Measurements from ENCODE around the gene TLR5. TPM values are rescaled to one million over a fixed set of nuclear protein-coding genes. Genes with fewer than 3 reads are reported as not detected.

The TLR5 gene
- total RNA-seq, 1 experiment from 2014 or later, result 0.21 TPM

GRCh38 chr1:223133306-223133823 lies 9.7 kb downstream of the TLR5 start:
- Histone ChIP-seq H3K4me1 (ENCODE audit: control insufficient read depth, insufficient read depth, low read length) (peaks cover 9% of the 10 kb centered on the region), H3K9me3 (ENCODE audit: control insufficient read depth, insufficient read depth, low read depth, low read length) (no peaks in the 10 kb centered on the region), H3K36me3 (ENCODE audit: control insufficient read depth, insufficient read depth, low read length) (no peaks in the 10 kb centered on the region; the same call in 1 of the 2 replicates), H3K4me3 (ENCODE audit: low read depth in 2 of 2, low read length in 2 of 2) (peak overlapping the region; percentile 19 to 41), H3K27ac (ENCODE audit: low read length) (no peak overlapping the region), H3K27me3 (ENCODE audit: control insufficient read depth, insufficient read depth, low read length) (peaks cover 22% of the 10 kb centered on the region)
- DNase-seq (ENCODE audit: low read depth, low spot score) (peak; percentile 52), ATAC-seq (peak; percentile 39)
- intact Hi-C loops (cut with micrococcal nuclease; ENCODE audit: unreplicated experiment) (loop anchor here (2.0 kb wide), 1 partner anchor 551 kb away; no protein-coding TSS in a partner anchor), in situ Hi-C loops (cut with HindIII; ENCODE audit: low pct_unique_long_range_greater_than_20kb, low sequenced_read_pairs) (no loop called here)
- no TSS peak for BruUV-seq (replicated peaks)
- POLR2A ChIA-PET, result interaction anchor here (0.6 kb wide), 2 partner anchors 214 to 1320 kb away, joined by 3 to 5 read pairs; no protein-coding TSS in a partner anchor
- TF ChIP-seq, protein P1, sequence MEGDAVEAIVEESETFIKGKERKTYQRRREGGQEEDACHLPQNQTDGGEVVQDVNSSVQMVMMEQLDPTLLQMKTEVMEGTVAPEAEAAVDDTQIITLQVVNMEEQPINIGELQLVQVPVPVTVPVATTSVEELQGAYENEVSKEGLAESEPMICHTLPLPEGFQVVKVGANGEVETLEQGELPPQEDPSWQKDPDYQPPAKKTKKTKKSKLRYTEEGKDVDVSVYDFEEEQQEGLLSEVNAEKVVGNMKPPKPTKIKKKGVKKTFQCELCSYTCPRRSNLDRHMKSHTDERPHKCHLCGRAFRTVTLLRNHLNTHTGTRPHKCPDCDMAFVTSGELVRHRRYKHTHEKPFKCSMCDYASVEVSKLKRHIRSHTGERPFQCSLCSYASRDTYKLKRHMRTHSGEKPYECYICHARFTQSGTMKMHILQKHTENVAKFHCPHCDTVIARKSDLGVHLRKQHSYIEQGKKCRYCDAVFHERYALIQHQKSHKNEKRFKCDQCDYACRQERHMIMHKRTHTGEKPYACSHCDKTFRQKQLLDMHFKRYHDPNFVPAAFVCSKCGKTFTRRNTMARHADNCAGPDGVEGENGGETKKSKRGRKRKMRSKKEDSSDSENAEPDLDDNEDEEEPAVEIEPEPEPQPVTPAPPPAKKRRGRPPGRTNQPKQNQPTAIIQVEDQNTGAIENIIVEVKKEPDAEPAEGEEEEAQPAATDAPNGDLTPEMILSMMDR (IDR thresholded peaks at IDR 0.05), result 0 out of 2 replicates have a peak, but pooled peaks have one; percentile 2
- TF ChIP-seq TCF7L2 (IDR thresholded peaks at IDR 0.05; ENCODE audit: low read depth, low read length), result no peak
- TF ChIP-seq, protein P2, sequence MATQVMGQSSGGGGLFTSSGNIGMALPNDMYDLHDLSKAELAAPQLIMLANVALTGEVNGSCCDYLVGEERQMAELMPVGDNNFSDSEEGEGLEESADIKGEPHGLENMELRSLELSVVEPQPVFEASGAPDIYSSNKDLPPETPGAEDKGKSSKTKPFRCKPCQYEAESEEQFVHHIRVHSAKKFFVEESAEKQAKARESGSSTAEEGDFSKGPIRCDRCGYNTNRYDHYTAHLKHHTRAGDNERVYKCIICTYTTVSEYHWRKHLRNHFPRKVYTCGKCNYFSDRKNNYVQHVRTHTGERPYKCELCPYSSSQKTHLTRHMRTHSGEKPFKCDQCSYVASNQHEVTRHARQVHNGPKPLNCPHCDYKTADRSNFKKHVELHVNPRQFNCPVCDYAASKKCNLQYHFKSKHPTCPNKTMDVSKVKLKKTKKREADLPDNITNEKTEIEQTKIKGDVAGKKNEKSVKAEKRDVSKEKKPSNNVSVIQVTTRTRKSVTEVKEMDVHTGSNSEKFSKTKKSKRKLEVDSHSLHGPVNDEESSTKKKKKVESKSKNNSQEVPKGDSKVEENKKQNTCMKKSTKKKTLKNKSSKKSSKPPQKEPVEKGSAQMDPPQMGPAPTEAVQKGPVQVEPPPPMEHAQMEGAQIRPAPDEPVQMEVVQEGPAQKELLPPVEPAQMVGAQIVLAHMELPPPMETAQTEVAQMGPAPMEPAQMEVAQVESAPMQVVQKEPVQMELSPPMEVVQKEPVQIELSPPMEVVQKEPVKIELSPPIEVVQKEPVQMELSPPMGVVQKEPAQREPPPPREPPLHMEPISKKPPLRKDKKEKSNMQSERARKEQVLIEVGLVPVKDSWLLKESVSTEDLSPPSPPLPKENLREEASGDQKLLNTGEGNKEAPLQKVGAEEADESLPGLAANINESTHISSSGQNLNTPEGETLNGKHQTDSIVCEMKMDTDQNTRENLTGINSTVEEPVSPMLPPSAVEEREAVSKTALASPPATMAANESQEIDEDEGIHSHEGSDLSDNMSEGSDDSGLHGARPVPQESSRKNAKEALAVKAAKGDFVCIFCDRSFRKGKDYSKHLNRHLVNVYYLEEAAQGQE (IDR thresholded peaks at IDR 0.05; ENCODE audit: insufficient read depth in 1 of 2, low read depth in 2 of 2, low read length in 1 of 2), result no peak
- CTCF ChIA-PET, result interaction anchor here (0.6 to 1.4 kb wide), 12 partner anchors 8 to 550 kb away, joined by 3 to 16 read pairs (median 4); no protein-coding TSS in a partner anchor

DNA sequence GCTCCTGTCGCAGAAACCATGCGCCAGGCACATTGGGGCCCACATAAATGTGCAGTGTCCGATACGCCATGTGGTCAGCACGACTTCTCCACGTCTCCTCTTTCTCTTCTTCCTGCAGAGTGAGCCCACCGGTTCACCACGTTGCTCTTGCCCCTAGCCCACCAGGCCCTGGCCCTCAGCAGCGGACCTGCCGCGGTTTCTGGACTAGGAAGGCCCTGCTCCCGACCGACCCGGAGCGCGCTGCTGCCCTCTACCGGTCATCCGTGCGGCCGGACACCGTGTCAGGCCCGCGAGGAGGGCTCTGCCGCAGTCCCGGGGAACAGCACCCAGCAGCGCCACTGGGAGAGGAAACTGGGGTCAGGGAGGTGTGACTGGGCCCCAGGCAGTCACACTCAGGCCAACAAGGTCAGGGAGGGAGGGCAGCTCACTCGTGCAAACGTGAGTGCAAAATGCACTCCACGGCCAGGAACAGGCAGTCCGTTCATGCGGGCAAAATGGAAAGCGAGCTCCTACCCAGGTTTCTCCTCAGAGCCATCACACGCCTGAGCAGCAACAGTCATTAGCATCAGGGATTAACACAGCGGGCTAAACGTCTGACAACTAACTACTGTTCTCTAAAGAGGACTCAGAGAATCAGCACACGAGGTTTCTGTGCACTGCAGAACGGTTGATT lies 13.7 kb downstream of the TLR5 start:
- Histone ChIP-seq H3K9me3 (ENCODE audit: control insufficient read depth, insufficient read depth, low read depth, low read length) (no peaks in the 10 kb centered on the region), H3K4me1 (ENCODE audit: control insufficient read depth, insufficient read depth, low read length) (peaks cover 9% of the 10 kb centered on the region), H3K27ac (ENCODE audit: low read length) (no peak overlapping the region), H3K4me3 (ENCODE audit: low read depth in 2 of 2, low read length in 2 of 2) (no peak overlapping the region), H3K36me3 (ENCODE audit: control insufficient read depth, insufficient read depth, low read length) (no peaks in the 10 kb centered on the region), H3K27me3 (ENCODE audit: control insufficient read depth, insufficient read depth, low read length) (peaks cover 16% of the 10 kb centered on the region)
- intact Hi-C loops (cut with micrococcal nuclease; ENCODE audit: unreplicated experiment), result no loop called here
- in situ Hi-C loops (cut with HindIII; ENCODE audit: low pct_unique_long_range_greater_than_20kb, low sequenced_read_pairs), result no loop called here
- BruUV-seq (replicated peaks), result no TSS peak
- DNase-seq (ENCODE audit: low read depth, low spot score), result no peak
- ATAC-seq, result peak; percentile 83
- TF ChIP-seq POLR2AphosphoS5 (IDR thresholded peaks at IDR 0.05; ENCODE audit: low read depth, low read length), result no peak
- TF ChIP-seq, protein P1 (IDR thresholded peaks at IDR 0.05), result peak; percentile 91
- POLR2A ChIA-PET, result no interaction called here
- CTCF ChIA-PET, result interaction anchor here (1.1 kb wide), 1 partner anchor 334 kb away, joined by 3 read pairs; no protein-coding TSS in a partner anchor

Measured in Panc1 (cell line).